Liver (tissue), 9 donors: Measurements from ENCODE around the gene MTX1. TPM values are rescaled to one million over a fixed set of nuclear protein-coding genes. Genes with fewer than 3 reads are reported as not detected.
A peak's percentile ranks its signal among the peaks of the same experiment; 100 is the strongest.
"Not testable (repeated sequence)": the region's sequence is repeated elsewhere in the genome, so short reads cannot be mapped to it uniquely, and the experiment has no call there.

ENCODE experiments used
- DNase-seq: peaks from one replicate; pipeline ENCODE4 v3.0.0-alpha.2; 2017; ENCODE audit warnings: low spot score
- H3K27ac ChIP-seq, 2 donors: one replicate each; pipeline ENCODE4 v1.7.0; 2013; ENCODE audit warnings: inconsistent platforms in 2 of 2, low read length in 2 of 2, control low read depth in 1 of 2, low read depth in 1 of 2, mild to moderate bottlenecking in 1 of 2
- H3K27me3 ChIP-seq, 4 donors: one replicate each; pipeline versions ENCODE4 v1.6.1 to v1.7.0; 2013; ENCODE audit warnings: low read length in 3 of 4, inconsistent platforms in 1 of 4, mild to moderate bottlenecking in 1 of 4, moderate library complexity in 1 of 4; ENCODE audit not compliant: control insufficient read depth in 4 of 4, insufficient read depth in 4 of 4
- H3K36me3 ChIP-seq, 4 donors: one replicate each; pipeline versions ENCODE4 v1.6.1 to v1.7.0; 2013; ENCODE audit warnings: low read length in 3 of 4, mild to moderate bottlenecking in 3 of 4, low read depth in 1 of 4, moderate library complexity in 1 of 4; ENCODE audit not compliant: control insufficient read depth in 4 of 4, insufficient read depth in 3 of 4
- H3K4me1 ChIP-seq, 4 donors: one replicate each; pipeline versions ENCODE4 v1.6.1 to v1.7.0; 2013; ENCODE audit warnings: low read length in 3 of 4, mild to moderate bottlenecking in 3 of 4, moderate library complexity in 1 of 4; ENCODE audit not compliant: control insufficient read depth in 4 of 4, insufficient read depth in 4 of 4
- H3K4me3 ChIP-seq, 3 donors: one replicate each; pipeline versions ENCODE4 v1.6.1 to v1.7.0; 2013; ENCODE audit warnings: low read length in 3 of 3, control low read depth in 1 of 3, low read depth in 1 of 3, mild to moderate bottlenecking in 1 of 3
- H3K9ac ChIP-seq, 2 donors: one replicate each; pipeline ENCODE4 v1.7.0; 2013; ENCODE audit warnings: low read length in 2 of 2, mild to moderate bottlenecking in 2 of 2, moderate library complexity in 2 of 2, control low read depth in 1 of 2, low read depth in 1 of 2
- H3K9me3 ChIP-seq, 4 donors: one replicate each; pipeline versions ENCODE4 v1.6.1 to v1.7.0; 2013; ENCODE audit warnings: low read length in 3 of 4; ENCODE audit not compliant: control insufficient read depth in 4 of 4
- CTCF ChIP-seq: fragments of 150-350 bp; IDR thresholded peaks from 2 replicates; pipeline ENCODE4 v1.5.1; 2017; ENCODE audit warnings: improper control_type of control experiment, low read depth, low read length; ENCODE audit not compliant: missing input control
- RAD21 ChIP-seq, 2 donors: IDR thresholded peaks; 2 replicates each; pipeline ENCODE4 v1.6.1; 2016; ENCODE audit warnings: antibody characterized with exemption in 2 of 2, mild to moderate bottlenecking in 2 of 2
- TAF1 ChIP-seq: conservative IDR thresholded peaks from 2 replicates; pipeline ENCODE4 v1.6.1; 2016; ENCODE audit warnings: antibody characterized with exemption, mild to moderate bottlenecking
- WGBS: extraction: QIAGEN DNeasy Blood & Tissue Kit; methylation state at CpG from one replicate; pipeline ENCODE4 v1.1.7; 2013; 5-methylcytosine and 5-hydroxymethylcytosine counted together
- polyA plus RNA-seq, 2 donors: library from polyadenylated mRNA; stranded (reverse) in 1 of 2; unstranded in 1 of 2; fragments of 200-250 nt in 1 of 2; fragments of >200 nt in 1 of 2; fragmentation: Nextera tagmentation in 1 of 2; extraction: Ambion mirVana in 1 of 2; gene quantifications; one replicate each; pipeline versions ENCODE4 v1.2.1 to v1.2.3, GENCODE V29; 2013 to 2015
- total RNA-seq, 2 donors: library from RNA; depleted of rRNA; stranded (reverse); fragments of >200 nt; gene quantifications; one replicate each; pipeline ENCODE4 v1.2.3, GENCODE V29; 2014
- TF ChIP-seq, protein P1 (sequence below): IDR thresholded peaks from 2 replicates; pipeline ENCODE4 v1.6.1; 2016; ENCODE audit warnings: antibody characterized with exemption, mild to moderate bottlenecking
- donor health status: healthy.
- donor health status: healthy.
- donor health status: healthy.
- donor health status: healthy.
- donor health status: healthy.

MTX1 gene
- total and polyA plus RNA-seq, 4 donors: 19.6 to 38.4 (median 28.5) TPM

DNA sequence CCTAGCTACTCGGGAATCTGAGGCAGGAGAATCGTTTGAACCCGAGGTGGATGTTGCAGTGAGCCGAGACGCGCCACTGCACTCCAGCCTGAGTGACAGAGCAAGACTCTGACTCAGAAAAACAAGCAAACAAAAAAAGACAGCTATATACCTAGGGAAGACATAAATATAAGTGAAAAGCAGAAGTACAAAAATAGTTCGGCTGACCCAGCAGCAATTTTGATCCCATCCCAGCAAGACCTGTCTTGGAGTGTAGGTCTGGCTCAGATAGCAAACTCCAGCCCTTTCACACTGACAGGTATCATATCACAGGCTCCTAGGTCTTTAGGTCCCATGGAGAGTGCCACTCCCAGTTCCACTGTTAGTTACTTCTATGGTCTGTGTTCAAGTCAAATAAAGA is 14.6 kb downstream of the MTX1 start (continued):
- TF ChIP-seq, protein P1, sequence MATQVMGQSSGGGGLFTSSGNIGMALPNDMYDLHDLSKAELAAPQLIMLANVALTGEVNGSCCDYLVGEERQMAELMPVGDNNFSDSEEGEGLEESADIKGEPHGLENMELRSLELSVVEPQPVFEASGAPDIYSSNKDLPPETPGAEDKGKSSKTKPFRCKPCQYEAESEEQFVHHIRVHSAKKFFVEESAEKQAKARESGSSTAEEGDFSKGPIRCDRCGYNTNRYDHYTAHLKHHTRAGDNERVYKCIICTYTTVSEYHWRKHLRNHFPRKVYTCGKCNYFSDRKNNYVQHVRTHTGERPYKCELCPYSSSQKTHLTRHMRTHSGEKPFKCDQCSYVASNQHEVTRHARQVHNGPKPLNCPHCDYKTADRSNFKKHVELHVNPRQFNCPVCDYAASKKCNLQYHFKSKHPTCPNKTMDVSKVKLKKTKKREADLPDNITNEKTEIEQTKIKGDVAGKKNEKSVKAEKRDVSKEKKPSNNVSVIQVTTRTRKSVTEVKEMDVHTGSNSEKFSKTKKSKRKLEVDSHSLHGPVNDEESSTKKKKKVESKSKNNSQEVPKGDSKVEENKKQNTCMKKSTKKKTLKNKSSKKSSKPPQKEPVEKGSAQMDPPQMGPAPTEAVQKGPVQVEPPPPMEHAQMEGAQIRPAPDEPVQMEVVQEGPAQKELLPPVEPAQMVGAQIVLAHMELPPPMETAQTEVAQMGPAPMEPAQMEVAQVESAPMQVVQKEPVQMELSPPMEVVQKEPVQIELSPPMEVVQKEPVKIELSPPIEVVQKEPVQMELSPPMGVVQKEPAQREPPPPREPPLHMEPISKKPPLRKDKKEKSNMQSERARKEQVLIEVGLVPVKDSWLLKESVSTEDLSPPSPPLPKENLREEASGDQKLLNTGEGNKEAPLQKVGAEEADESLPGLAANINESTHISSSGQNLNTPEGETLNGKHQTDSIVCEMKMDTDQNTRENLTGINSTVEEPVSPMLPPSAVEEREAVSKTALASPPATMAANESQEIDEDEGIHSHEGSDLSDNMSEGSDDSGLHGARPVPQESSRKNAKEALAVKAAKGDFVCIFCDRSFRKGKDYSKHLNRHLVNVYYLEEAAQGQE: no peak

- peaks cover 3 to 14% (median 8%) of the 10 kb centered on the region in 4 donors for H3K4me1 ChIP-seq
- not testable (repeated sequence) for H3K27ac ChIP-seq, H3K9me3 ChIP-seq, H3K27me3 ChIP-seq, H3K4me3 ChIP-seq, H3K9ac ChIP-seq, H3K36me3 ChIP-seq, DNase-seq
- WGBS: 97% methylated on average over 8 of the region's 8 CpGs
Observed at GRCh38 chr1:155225404-155225759, 16.9 kb downstream of the MTX1 start.

DNA sequence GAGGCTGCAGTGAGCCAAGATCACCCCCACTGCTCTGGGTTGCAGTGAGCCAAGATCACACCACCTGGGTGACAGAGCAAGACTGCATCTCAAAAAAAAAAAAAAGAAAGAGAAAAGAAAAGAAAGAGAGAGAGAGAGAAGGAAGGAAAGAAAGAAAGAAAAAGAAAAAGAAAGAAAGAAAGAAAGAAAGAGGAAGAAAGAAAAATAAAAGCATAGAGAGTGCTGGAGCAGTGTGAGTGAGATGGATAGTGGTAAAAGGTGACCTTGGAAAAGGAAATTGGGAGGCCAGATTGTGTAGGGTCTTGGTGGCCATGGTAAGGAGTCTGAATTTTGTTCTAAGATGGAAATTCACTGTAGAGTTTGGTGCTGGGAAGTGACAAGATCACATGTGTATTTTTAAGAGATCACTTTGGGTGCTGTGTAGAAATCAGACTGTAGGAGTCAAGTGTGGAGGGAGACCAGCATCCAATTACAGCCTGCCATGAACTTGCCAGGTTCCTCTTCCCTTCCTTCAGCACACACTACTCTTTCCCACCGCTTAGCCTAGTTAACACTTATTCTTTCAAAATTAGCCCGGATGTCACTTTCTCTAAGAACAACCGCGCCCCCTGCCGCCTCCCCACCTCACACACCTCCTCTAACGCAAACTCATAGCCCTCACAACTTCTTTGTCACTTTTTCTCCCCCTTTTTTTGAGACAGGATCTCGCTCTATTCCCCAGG is 17.9 kb downstream of the MTX1 start:
- Histone ChIP-seq H3K27ac (peak overlapping the region; percentile 81 to 83), H3K9ac (peak overlapping the region in 1 of 2 donors; percentile 87), H3K9me3 (no peaks in the 10 kb centered on the region), H3K36me3 (no peaks in the 10 kb centered on the region), H3K4me3 (peak overlapping the region; percentile 57 to 87 (median 79)), H3K4me1 (peaks cover 3 to 14% (median 8%) of the 10 kb centered on the region in 4 donors), H3K27me3 (no peaks in the 10 kb centered on the region)
- TF ChIP-seq, protein P1: no peak
- TF ChIP-seq CTCF (peak; percentile 51), TAF1 (no peak), RAD21 (IDR thresholded peaks at IDR 0.05) (peak; percentile 67 to 71)
- WGBS: 3% methylated on average over 7 of the region's 7 CpGs
- DNase-seq: peak; percentile 80
